GM19043 (cell line): ENCODE results near the gene ADGRA3.
"Not testable (repeated sequence)": the region's sequence is repeated elsewhere in the genome, so short reads cannot be mapped to it uniquely, and the experiment has no call there.

ENCODE experiments used
- ATAC-seq: cut with Tn5 transposase; IDR thresholded peaks from one replicate; pipeline ENCODE4 v1.9.1; 2021; ENCODE audit warnings: low read depth; ENCODE audit not compliant: unreplicated experiment

ADGRA3 gene

DNA sequence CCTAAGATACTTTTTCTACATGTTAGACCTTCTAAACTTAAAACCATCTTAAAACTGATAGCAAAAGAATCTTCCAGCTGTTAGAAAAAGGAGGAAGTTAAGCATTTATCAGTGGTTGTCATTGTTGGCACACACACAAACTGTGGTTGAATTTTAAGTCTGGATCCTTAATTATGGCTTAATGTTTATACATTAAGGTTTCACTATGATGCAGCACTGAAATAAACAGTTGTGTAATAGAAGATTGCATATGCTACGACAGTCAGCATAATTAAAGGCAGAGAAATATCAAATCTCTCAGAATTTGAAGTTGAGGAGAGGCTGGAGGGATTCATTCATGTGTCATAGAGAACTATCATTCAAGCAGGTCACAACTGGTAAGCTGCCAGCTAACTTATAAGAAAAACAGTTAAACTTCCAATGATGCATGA lies 32.3 kb downstream of the ADGRA3 start:
- no peak for ATAC-seq

DNA sequence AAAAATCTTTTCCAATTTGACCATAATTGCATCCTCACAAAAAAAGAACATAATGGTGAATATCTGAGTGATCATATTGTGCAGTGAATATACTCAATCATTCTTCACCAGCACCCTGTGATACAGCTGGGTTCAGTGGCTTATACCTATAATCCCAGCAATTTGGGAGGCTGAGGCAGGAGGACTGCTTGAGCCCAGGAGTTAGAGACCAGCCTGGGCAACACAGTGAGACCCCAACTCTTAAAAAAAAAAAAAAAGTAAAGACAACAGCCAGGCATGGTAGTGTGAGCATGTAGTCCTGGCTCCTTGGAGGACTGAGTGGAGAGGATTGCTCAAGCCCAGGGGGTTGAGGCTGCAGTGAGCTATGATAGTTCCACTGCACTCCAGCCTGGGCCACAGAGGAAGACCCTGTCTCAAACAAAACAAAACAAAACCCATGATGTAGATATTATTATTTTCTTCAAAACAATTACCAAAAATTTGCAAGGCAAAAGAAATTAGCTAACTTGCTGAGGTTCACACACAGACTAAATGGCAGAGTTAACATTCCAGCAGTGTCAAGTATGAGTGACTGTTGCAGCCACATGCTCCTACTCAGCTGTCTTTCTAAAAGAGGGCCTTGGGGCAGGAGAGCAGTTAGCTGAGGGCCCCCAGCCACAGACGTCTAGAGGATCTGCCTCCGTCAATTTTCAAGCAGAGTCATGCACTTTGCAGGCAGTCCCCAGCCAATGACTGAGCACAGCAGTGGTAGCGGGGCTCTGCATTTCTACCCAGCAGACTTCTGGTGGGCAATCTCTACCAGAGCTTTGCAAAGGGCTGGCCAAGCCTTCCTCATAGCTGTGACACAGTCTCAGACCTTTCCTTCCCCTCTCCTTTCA lies 33.4 kb downstream of the ADGRA3 start:
- no peak for ATAC-seq

DNA sequence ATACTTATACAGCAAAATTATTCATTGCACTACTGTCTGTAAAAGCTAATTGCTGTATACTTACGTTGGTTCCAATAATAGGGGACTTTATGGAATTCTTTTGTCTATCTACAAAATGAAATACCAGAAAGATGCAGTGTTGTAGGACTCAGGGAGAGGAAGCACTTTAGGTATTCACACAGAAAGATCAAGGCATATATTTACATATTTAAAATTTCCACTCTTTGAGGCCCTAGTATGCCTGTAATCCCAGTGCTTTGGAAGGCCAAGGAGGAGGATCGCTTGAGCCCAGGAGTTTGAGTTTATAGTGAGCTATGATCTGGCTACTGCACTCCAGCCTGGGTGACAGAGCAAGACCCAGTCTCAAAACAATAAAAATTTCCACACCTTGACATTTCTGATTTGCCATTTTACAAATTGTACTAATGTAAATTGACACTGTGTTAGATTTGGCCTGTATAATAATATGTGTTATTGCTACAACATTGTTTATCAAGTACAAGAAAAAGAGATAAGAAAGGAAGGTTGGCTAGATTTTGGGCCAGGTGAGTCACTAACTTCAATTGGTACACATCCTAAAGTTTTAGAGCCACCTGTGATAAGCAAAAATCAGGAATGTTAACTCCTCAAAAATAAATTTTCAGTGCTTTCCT lies 35.1 kb downstream of the ADGRA3 start:
- ATAC-seq: no peak

- no peak for ATAC-seq
These were observed 37.4 kb downstream of the ADGRA3 start for GRCh38 chr4:22478426-22478825.

DNA sequence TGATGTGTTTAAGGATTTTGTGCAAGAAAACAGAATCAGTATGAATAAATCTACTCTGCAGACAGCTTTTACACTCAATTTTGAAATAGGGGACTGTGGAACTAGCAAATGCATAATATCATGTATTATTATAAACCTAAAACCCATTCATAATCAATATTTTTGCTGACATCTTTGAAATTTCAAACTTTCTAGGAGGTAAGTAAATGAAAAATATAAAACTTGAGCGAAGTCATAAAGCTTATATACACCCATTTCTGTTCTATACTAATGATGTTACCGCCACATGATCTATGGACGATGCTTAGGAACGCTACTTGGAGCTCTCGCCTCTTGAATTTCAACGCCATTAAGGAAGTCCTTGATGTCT lies 38.1 kb downstream of the ADGRA3 start:
- no peak for ATAC-seq

DNA sequence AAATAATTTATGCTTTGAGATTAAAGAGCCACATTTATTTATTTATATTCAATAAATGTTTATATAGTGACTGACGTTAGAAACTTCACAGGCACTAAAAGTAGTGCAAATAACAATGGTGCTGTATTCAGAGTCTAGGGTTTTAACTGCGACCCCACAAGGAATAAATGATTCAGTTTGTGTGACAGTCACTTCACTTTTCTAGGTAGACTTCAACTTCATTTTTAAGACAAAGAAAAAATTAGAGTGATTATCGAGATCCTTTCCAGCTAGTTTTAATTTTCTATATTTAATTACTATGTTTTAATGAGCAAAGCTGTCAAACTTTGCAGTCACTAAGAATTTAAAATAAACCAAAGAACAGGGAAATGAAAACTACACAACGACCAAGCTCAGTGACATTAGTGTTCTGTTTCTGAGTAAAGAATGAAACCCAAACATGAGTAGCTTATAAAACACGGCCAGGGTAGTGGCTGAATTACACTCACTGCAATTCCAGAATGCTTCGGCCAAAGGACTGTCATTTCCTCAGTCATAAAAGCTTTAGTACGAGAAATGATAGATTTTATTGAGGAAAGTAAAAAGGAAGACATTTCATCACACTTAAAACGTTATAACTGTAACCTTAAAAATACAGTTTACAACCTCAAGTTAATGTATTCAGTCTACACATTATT lies 38.6 kb downstream of the ADGRA3 start:
- ATAC-seq: no peak

DNA sequence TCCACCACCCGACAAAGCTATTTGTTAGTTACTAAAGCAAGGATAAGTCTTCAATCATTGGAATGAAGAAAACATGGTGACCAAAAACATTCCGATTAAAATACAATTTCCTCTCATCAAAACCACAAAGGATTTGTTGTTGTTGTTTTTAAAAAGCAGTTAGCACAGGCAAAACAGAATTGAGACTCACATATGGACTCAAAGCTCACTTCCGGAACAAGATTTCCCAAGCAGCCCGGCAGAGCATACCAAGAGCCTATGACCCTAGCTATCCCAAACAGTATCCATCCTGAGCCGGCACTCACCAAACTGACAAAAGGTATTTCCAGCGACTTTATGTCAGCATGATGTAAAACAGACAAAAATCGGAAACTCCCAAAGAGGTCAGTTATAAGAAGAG lies 39.9 kb downstream of the ADGRA3 start:
- no peak for ATAC-seq

GRCh38 chr4:22475311-22475646 lies 40.6 kb downstream of the ADGRA3 start:
- ATAC-seq: not testable (repeated sequence)

DNA sequence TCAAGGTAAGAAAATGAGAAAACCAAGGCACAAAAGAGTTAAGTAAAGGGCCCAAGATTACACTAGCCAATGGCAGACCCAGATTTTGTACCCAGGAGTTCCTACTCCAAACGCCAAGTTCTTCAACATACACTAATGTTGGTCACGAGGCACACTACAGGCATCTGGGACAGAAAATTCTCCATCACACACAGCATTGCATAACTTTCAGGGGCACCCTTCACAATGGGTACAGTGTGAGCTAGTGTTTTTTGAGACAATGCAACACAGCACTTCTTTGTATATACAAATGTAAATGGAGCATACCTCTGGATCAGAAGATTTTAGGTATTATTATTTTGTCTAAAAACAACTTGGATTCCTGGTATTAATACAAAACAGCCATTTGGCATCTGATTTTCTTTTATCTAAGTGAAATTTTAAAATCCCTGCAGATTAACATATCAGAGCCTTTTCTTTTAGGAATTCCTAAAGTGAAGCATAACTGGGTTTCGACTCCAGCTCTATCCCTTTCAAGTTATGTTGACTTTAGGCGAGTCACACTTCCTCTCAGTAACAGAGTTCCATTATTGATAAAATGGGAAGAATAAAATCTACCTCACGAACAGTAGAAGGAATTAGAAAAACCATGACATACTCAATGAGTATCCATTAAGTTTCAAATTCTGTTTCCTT lies 41.1 kb downstream of the ADGRA3 start:
- no peak for ATAC-seq

DNA sequence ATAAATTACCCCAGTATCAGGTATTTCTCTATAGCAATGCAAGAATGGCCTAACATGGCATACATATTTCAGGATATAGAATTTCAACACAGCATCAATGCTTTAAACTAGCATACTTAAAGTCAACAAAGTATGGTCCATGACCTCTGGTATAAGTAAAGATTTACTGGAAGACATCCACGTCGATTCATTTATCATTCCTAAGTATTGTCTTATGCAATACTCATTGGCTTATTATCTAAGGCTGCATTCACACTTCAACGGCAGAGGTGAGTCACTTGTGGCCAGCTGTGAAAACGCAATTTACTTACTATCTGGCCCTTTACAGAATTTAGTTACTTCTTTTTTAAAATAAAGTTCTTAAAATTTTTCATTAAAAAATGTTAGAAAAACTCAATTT lies 42.6 kb downstream of the ADGRA3 start:
- no peak for ATAC-seq

- no peak for ATAC-seq
These were observed 43.8 kb downstream of the ADGRA3 start for GRCh38 chr4:22471999-22472461.

DNA sequence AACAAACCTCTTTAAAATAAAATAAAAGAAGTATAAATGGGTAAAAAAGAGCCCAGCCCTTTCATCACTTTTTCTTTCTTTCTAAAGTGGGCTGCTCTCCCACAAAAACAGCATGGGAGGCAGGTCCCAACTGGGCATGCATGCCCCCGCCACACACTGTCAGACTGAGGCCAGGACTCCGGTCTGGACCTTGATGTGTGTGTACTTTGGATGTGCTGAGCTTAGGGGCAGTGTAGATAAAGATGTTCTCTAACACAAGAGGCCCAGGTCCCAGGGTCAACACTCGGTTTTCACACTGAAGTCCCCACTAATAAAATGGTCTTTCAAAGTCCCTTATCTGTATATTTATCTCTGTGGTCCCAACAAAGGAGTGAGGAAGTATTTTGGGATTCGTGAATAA lies 44.4 kb downstream of the ADGRA3 start:
- ATAC-seq: no peak

DNA sequence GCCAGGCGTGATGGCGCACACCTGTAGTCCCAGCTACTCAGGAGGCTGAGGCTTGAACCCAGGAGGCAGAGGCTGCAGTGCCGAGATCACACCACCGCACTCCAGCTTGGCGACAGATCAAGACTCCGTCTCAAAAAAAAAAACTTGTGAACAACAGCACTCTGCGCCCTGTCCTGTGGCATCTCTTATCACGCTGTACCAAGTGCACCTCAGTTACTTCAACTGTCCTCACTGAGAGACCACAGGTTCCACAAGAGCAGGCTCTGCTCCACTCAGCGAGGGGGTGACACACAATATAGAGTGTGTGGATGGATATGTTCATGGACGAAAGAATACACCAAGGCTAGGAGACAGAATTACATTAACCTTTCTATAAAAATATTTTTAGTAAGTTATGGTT lies 49.3 kb downstream of the ADGRA3 start:
- no peak for ATAC-seq

DNA sequence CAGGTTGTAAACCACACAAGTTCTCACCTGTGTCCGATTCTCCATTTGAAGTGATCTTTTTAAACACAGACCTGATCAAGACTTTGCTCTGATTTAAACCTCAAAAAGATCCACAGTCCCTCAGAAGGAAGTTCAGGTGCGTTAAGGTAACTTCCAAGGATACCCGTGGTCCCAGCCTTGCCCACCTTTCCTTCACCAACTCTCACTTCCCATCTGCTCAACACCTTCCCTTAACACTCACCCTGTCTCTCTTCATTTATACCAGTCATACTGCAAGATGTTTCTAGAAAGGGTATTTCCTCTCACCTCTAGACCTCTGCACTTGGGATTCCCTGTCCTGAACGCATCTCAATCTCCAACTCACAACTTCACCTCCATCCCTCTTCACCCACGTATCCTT lies 49.9 kb downstream of the ADGRA3 start:
- no peak for ATAC-seq

DNA sequence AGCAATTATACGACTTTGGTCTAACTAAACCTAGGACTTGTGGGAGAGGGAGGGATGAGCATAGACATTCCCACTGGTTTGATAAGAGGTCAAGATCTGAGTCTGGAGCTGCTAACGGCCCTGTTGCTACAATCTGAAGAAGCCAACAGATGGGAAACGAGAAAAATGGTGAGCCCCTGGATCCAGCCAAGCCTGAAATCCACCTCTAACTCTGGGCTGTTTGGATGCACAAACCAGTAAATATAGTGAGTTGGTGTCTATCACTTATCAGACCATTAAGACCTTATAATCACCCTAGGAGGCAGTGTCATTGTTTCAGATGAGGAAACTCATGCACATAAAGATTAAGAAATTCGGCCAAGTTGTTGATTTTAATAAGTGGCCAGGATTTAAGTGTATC lies 50.5 kb downstream of the ADGRA3 start:
- ATAC-seq: no peak

GRCh38 chr4:22463179-22463578 lies 52.7 kb downstream of the ADGRA3 start:
- no peak for ATAC-seq

- no peak for ATAC-seq
These were observed 53.2 kb downstream of the ADGRA3 start for GRCh38 chr4:22462688-22463087.

DNA sequence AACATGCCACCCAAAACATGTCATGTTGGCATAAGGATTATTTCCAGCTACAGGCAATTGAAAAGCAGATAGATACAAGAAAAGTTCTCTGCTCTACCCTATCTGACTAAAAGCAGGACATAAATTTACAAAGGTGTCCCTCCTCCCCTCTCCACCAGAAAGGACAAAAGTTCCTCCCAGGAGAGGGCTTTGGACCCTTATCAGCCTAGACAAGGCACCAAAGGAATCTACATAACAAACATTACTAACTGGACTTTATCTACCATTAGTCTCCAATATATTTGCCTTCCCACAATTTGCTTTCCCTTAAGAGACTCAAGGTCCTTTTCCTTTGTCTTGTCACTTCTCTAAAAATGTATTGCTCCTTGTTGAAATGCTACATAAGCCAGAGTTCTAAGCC lies 55.6 kb downstream of the ADGRA3 start:
- ATAC-seq: no peak

GRCh38 chr4:22458098-22458497 lies 57.8 kb downstream of the ADGRA3 start:
- no peak for ATAC-seq

DNA sequence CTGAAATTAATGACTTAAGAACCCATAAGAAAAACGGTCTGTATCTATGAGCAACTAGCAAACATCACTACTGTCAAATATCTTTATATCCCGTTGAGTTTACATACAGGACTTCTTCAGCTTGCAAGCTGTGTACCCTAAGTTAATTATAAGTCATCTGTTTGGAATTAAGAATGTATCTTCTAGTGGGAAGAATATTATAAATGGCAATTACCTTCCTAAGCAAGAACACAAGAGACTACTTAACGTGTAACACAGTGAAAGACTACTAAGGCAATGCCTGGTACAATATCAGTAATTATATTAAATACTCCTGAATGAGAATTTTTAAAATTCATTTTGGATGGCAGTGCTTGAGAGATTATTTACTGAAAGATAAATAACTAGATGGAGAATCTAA lies 58.5 kb downstream of the ADGRA3 start:
- no peak for ATAC-seq

DNA sequence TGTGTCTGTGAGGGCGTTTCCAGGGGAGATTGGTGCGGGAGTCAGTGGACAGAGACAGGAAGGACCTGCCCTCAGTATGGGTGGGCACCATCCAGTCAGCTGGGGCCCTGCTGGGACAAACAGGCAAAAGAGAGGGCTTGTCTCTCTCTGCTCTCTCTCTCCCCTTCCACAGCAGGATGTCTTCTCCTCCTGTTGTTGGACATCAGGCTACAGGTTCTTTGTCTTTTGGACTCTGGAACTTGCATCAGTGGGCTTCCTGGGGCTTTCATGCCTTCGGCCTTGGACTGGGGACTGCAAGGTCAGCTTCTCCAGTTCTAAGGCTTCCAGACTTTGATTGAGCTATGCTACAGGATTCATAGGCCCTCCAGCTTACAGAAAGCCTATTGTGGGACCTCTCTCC lies 59.6 kb downstream of the ADGRA3 start:
- no peak for ATAC-seq
